Ecto neural progenitor cell (in vitro differentiated cells): ENCODE measurements around the gene UBE3B.

Experiments used
- DNase-seq: peaks from one replicate; pipeline ENCODE4 v3.0.0-alpha.2; 2018; ENCODE audit warnings: low spot score

UBE3B gene

DNA sequence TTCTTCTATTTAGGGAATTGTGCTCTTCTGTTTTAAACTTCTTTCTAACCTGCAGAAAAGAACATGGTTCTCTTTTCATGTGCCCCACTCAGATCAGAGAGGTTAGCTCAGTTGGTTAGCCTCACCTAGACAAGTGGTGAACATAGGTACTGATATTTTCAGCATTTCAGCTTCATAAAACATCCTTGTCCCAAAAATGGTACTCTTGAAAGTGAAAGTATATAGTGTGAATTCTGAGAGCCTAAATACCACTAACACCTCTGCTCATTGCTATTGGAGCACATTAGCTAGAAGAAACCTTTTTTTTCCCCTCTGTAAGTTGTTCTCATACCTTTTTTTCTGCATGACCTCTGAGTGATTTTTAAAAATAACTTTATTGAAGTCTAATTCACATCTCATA, 17.6 kb downstream of the UBE3B start:
- no peak for DNase-seq

DNA sequence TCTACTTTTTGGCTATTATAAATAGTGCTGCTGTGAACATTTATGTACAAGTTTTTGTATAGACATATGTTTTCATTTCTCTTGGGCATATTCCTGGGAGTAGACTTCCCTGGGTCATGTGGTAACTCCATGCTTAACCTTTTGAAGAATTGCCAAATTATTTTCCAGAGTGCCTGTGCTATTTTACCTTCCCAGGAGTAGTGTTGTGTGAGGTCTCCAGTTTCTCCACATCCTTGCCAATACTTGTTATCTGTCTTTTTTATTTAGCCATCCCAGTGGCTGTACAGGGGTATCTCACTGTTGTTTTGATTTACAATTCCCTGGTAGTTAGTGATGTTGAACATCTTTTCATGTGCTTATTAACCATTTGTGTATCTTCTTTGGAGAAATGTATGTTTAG, 18.9 kb downstream of the UBE3B start:
- no peak for DNase-seq

DNA sequence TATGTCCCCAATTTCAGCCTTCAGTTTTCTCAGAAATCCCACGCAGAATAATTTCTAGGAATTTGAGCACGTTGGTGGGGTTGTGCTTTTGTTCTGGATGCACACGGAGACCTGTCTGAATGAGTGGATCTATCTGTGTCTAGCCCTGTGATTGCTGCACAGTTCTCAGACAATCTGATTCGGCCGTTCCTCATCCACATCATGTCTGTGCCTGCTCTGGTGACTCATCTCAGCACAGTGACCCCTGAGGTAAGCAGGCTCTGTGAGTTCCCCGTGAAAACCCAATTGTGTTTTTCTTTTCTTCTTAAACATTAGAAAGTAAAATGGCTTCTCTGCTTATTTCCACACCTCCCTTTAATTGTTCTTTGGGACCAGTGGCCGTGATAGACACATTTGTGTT, 20.2 kb downstream of the UBE3B start:
- no peak for DNase-seq

DNA sequence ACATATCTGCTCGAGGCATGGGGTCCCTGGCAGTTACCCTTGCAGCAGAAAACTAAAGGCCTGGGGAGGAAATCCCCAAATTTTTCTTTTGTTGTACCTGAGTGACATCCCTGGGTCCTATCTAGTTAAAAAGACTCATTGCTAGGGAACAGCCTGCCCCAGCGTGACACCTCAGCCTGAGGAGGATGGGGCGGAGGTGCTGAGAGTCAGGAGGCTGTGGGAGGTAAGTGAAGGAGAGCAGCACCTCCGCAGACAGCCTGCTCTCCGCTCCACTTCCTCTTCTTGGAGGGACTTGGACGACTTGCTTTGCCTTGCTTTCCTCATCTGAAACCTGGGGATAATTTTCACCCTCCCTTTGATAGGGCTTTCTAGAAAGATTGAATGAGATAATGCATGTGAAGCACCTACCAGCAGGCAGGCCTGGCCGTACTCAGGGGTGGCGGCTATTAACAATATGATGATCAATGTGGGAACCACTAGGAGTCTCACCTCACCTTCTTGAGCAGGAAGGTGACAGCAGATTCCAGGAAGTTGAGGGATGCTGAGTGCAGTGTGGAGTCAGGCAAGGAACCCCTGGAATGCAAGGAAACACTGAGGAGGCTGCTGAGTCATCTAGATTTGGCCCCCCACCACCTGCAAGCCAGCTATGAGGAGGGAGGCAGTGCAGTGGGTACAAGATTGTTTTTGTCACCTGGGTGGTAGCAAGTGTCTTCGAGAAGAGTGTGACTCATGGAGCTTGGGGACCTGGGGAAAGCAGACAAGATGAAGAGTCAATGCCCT, 23.2 kb downstream of the UBE3B start:
- DNase-seq: no peak

DNA sequence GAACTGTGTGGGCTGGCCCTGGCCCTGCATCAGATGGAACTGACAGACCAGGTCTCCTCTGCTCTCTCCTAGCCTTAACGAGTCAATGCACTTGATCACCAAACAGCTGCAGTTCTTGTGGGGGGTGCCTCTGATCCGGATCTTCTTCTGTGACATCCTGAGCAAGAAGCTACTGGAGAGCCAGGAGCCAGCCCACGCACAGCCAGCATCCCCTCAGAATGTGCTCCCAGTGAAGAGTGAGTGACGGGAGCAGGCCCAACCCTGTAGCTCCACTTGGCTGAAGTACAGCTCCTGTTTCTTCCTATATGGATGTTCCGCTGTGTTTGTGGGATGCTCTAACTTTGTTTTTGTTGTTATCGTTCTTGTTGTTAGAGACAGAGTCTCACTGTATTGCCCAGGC, 23.9 kb downstream of the UBE3B start:
- no peak for DNase-seq

DNA sequence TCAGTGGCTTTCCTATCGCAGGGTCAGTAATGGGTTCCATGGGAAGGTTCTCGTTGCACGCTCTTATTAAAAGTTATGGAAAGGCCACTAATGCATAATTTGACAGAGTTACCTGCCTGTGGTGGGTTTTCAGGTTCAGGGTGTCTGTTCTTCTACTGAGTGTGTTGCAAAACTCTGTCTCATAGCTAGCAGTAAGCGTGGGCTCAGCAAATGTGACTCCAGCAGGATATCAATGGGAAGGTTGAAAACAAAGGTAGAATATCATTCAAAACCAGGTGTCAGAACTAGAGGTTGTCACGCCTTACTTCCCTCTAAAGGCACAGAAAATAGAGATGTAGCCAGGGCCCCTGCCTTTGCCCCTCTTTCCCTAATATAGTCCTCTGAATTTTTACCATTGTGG, 24.9 kb downstream of the UBE3B start:
- DNase-seq: no peak

DNA sequence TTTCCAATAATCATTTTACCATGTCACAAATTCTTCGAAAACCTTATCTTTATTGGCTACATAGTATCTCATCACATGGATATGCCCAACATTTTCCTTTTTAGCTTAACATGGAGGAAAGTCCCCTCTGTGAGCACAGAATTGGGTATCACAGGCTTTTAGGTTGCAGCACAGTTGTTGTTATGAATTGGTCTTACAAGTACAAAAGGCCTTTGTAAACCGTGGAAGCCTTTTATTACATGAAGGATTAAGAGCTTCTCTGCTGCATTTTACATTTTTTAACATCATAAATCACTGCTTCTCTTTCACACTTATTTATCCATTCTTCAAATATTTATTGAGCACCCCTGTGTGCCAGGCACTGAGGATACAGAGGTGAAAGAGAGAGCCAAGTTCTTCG, 26.2 kb downstream of the UBE3B start:
- DNase-seq: no peak

DNA sequence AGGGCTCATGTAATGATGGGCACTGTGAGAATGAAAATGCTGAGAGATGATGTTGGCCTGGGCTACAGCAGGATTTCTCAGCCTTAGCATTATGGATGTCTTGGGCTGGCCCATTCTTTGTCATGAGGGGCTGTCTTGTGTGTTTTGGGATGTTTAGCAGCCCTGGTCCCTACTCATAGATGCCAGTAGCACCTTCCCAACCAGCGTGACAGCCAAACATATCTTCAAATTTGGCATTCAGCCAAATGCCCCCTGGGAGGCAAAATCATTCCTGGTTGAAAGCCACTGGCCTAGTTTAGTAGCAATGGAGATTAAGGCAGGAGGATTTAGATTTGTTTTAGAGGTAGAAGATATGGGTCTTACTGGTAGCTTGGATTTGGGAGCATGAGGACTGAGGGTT, 26.6 kb downstream of the UBE3B start:
- DNase-seq: no peak

DNA sequence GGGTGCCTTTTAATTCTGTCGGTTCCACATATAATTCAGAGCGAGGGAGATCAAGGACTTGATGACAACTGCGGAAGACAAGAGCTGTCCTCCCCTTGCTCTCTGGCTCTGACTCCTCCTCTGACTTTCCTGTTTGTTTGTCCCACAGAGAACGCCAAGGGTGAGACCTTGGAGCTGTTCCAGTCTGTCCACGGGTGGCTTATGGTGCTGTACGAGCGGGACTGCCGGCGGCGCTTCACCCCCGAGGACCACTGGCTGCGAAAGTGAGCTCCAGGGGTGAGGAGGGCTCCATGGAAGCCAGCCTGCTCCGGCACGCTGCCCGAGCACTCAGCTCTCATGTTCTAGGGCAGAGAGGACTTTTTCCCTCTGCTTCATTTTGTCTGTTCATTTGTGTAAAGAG, 32.8 kb downstream of the UBE3B start:
- no peak for DNase-seq

DNA sequence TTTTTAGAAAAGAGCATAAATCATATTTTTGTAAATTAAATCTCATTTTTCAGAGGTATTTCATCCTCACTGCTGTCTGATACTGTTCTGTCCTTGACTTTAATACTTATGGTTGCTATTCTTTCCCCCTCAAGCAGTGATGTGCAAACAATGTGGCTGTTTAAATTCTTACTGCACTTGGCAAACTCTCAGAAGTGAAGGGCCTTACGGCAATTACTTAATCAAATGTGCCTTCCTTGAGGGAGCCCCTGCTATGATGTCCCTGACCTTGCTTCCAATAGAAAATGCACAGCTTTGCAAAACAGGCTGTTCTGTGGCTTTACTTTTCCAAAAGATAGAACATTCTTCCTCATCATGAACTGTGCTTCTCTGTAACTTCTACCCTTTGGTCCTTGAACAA, 35.2 kb downstream of the UBE3B start:
- DNase-seq: no peak

DNA sequence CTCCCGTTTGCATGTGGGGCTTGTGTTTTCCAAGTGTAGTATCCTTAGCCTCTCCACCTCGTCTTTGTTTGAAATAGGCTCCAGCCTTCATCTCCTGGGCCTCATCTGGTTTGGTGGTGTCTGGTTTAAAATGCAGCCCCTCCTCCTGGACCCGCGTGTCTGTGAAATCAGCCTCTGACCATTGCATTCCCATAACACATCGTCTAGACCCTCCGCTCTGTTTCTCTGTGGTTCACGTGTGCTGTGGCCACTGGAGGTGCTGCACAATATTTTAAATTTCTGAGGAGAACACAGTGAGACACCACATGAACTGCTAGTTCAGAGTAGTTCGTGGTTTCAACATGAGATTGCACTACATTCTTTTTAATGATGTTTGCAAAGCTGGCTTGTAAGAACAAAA, 35.6 kb downstream of the UBE3B start:
- no peak for DNase-seq

DNA sequence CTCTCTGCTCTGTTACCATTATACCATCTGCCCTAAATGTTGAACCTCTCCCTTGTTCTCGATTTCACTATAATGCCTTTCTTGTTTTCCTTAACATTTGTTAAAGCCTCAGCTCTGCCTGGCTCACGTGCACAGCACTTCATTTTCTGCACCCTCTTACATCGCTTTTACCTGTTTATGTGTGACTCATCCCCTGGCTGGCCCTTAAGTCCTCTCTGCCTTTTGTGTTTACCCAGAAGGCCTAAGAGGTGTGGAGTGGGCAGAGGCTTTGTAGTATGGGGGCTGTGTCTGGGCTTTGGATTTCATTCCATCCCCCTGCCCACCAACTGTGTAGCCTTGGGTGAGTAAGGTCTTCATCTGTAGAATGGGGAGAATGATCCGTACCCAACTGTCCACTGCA, 36.5 kb downstream of the UBE3B start:
- no peak for DNase-seq

DNA sequence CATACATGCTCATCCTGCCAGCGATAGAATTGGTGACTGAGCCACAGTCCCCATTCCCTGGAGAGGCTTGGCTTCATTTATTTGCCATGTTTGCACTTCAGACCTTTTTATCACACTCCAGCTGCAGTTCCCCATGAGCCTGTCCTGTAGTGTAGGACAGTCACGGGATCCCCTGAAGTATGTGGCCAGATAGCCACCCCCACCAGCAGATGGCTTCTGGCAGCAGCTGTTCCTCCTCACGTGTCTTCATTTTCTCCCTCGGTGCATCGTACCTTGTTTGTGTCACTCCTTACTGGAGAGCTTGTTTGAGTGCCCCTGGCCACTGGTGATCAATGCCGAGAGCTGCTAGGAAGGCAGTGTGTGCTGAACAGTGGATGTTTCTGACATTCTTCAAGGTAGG, 40.2 kb downstream of the UBE3B start:
- no peak for DNase-seq

DNA sequence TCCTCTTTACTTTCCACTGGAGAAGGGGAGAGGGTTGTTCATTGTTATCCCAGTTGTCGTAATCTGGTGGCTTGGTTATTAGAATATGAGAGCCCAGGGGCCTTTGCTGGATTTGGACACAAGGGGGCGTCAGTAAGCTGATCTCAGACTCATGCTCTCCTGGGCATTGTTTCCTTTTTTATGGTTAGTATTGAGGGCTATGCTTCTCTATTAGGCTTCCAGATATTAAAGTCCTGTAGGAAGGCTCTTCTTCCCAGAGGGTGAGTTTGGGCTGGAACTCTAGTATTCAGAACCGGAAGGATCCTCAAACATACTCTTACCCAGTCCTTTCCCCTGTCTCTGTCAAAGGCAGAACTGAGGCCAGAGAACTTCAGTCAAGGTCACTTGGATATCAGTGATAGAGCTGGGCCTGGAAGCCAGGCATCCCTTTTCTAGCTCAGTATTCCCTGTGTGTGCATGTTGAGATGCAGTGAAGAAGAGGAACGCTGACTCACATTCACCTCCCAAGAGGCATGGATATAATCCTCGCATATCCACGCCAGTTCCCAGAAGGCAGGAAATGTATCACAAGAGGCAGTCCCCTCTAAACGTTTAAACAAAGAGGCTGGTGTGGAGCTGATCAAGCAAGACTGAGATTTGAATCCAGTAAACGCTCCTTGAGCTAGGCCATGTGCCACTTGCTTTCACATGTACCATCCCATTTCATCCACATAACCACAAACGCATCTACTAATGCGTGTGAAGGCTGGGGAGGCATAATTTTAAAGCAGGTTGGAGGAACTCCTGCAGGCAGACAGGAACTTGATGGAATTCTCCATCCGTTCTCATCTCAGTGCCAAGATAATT, 41.6 kb downstream of the UBE3B start:
- DNase-seq: peak; percentile 78

DNA sequence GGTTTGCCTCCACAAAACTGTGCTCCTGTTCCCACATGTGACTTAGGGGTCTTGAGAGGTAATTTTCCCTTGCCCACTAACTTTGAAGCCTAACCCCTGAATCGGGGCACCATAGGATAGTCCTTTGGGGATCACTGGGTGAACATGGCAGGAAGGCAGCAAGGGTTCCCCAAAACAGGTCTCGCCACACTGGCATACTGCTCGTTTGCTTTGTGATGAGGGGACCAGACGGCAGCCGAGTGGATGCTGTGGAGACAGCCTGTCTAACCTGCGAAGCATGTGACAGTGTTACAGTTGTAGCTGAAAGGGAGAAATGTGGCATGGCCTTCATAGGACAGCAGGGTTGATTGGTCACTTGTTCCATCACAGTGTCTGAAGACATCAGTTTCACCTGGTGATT, 42.4 kb downstream of the UBE3B start:
- DNase-seq: no peak

DNA sequence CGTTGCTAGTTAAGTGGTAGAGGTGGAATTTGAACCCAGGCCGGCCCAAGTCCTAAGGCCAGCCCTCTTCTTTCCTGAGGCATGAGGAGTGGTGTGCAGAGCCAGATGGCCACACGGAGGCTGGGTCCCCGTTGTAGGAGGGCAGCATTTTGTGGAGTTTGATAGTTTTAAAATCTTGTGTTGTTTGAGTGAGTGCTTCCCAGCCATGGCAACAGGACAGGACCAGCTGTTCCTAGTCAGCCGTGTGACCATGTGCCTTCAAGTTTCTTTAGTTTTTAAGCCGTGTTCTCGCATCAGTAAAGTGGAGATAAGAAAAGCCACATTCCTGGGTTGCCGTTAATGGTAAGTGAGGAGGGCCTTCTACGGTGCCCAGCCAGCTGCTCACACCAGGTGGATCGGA, 44.4 kb downstream of the UBE3B start:
- no peak for DNase-seq

DNA sequence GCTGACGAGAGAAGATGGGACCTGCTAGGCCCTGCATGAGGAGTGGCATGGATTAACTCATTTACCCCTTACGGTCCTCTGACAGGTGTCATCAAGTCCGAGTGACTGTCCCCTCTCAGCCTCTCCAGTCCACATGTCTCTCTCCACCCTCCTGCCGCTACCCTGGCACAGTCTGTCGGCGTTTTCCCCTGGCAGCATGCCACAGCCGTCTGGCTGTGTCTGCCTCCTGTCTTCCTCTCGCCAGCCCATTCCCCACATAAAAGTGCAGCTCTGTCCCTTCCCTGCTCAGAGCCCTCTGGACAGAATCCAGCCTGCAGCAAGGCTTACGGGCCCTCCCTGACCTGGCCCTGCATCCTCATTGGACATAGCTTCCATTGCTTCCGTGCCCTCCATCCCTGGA, 45.6 kb downstream of the UBE3B start:
- no peak for DNase-seq

DNA sequence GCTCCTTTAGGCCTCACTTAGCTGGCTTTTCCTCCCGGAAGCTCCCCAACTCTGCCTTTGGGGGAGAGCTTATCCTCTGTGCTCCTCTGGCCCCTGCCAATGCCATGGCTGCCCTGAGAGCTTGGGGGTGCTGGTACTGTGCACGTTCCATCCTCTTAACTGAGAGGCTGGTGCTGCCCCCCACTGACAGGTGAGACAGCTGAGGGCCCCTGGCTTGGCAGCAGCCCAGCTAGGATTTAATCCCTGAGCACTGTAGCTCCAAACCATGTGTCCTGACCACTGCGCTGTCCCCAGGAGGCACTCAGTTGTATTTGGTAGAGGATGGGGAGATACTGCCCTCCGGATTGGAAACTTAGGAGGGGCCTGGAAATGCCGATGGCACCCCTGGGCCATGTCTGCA, 46.1 kb downstream of the UBE3B start:
- no peak for DNase-seq

DNA sequence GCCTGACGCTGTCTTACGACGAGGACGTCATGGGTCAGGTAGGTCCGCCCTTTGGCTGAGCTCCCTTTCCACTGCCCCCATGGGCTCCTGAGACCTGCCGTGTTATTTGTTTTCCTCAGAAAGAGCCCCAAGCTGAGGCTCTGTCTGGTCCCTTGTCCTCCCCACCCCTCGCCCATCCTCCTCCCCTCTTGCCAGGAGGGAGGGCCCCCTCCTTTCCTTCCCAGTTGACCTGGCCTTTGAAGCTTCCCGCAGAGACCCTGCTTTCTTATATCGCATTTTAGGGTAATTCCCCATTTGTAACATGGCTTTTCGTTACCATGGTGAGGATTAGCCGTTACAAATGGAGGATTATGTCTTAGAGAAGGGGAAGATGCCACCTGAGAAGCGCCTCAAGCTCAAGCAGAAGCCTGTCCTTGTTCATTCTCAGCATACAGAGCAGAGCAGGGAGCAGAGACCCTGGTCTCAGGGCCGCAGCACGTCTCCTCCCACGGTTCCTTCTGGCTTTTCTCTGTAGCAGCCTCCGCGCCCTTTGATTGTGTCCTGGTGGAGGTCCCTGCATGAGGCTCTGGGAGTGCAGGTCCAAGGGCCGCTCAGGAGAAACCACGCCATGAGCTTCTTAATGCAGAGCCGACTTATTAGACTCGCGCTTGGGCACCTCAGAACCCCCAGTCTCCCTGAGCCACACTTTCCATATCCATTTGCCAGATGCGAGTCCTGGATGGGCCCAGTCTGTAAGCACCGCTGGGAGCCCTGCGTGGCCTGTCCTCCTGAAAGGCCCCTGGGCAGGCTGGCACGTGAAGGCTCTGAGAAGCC, 47.2 kb downstream of the UBE3B start:
- DNase-seq: peak; percentile 89

DNA sequence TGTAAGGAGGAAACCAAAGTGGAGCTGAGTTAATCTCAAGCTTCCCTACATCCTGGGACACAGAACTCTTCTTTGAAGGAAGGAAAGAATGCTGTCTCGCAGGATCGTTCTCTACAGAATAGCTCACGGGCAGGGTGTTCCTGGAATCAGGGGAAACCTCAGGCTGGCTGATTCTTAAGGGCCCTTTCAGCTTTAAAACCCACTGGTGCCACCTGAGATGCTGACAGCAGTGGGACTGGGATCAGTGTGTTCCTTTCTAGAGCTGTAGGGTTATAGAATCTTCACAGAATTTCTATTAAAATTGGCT, 47.8 kb downstream of the UBE3B start:
- no peak for DNase-seq

DNA sequence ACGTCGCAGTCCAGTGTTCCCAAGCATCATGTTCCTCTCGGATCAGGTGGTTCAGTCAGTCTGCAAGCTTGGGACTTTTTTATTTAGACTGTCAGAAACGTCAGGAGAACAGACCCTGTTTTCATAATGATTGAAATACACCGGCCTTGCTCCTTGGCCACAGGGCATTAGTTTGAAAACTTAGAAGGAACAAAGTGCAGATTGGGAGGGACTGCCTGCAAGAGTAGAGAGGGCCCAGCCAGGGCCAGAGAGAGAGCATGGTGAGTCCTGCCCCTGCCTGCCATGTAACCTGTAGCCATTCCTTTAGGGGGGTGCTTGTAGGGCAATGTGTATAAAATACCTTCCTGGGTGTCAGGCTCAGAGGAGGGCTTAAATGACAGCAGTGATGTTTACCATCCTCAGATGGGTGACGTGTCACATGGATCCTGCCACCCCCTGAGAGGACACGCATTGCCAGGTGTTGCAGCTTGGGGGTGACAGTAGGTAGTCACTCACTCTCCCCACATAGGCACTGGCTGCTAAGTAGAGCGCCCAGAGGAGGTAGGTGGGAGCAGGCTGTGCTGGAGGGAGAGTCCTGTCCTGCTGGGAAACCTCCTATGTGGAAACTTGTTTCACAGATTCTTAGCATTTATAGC, 50.2 kb downstream of the UBE3B start:
- no peak for DNase-seq
